WTC11 (cell line): Measurements from ENCODE around the gene TMEM95.

Source experiments
- CBFB ChIP-seq: sonication (generic); formaldehyde crosslinking; IDR thresholded peaks from 2 replicates; pipeline ENCODE4 v1.8.1; 2022; ENCODE audit warnings: mild to moderate bottlenecking, low read depth, missing genetic modification reagents
- FOXJ3 ChIP-seq: sonication (generic); formaldehyde crosslinking; IDR thresholded peaks from 2 replicates; pipeline ENCODE4 v1.9.0; 2021; ENCODE audit warnings: missing genetic modification reagents, mild to moderate bottlenecking, borderline replicate concordance
- FOXP4 ChIP-seq: sonication (generic); formaldehyde crosslinking; IDR thresholded peaks from 2 replicates; pipeline ENCODE4 v1.8.0; 2022; ENCODE audit warnings: mild to moderate bottlenecking, missing genetic modification reagents
- KAT7 ChIP-seq: sonication (generic); formaldehyde crosslinking; IDR thresholded peaks from 2 replicates; pipeline ENCODE4 v1.8.1; 2023; ENCODE audit warnings: missing genetic modification reagents, mild to moderate bottlenecking, borderline replicate concordance
- NFYB ChIP-seq: sonication (generic); formaldehyde crosslinking; conservative IDR thresholded peaks from 2 replicates; pipeline ENCODE4 v1.8.0; 2022; ENCODE audit warnings: low read depth, missing genetic modification reagents
- NR3C1 ChIP-seq: sonication (generic); formaldehyde crosslinking; conservative IDR thresholded peaks from 2 replicates; pipeline ENCODE4 v1.8.1; 2023; ENCODE audit warnings: low read depth, mild to moderate bottlenecking, missing genetic modification reagents
- ZNF138 ChIP-seq: sonication (generic); formaldehyde crosslinking; conservative IDR thresholded peaks from 2 replicates; pipeline ENCODE4 v1.8.1; 2022; ENCODE audit warnings: mild to moderate bottlenecking, moderate library complexity, missing genetic modification reagents
- TF ChIP-seq, protein P1 (sequence below): fragments of 200-600 bp; IDR thresholded peaks from 2 replicates; pipeline ENCODE4 v1.8.0; 2022; ENCODE audit warnings: antibody characterized with exemption

- TF ChIP-seq KAT7 (CRISPR knock-in tag) (no peak), ZNF138 (CRISPR knock-in tag) (no peak), FOXJ3 (CRISPR knock-in tag) (no peak), NR3C1 (CRISPR knock-in tag) (no peak), NFYB (no peak), CBFB (CRISPR knock-in tag) (no peak), FOXP4 (CRISPR knock-in tag) (no peak)
- TF ChIP-seq, protein P1, sequence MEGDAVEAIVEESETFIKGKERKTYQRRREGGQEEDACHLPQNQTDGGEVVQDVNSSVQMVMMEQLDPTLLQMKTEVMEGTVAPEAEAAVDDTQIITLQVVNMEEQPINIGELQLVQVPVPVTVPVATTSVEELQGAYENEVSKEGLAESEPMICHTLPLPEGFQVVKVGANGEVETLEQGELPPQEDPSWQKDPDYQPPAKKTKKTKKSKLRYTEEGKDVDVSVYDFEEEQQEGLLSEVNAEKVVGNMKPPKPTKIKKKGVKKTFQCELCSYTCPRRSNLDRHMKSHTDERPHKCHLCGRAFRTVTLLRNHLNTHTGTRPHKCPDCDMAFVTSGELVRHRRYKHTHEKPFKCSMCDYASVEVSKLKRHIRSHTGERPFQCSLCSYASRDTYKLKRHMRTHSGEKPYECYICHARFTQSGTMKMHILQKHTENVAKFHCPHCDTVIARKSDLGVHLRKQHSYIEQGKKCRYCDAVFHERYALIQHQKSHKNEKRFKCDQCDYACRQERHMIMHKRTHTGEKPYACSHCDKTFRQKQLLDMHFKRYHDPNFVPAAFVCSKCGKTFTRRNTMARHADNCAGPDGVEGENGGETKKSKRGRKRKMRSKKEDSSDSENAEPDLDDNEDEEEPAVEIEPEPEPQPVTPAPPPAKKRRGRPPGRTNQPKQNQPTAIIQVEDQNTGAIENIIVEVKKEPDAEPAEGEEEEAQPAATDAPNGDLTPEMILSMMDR: no peak
Observed at GRCh38 chr17:7341842-7342241, 13.1 kb upstream of the TMEM95 start.
